ENCODE results near the gene CCR3.

- no peak for TF ChIP-seq ZNF274 (IDR thresholded peaks at IDR 0.05; ENCODE audit: low read depth, low read length)
- no peak for TF ChIP-seq SUZ12 (IDR thresholded peaks at IDR 0.05; ENCODE audit: extremely low read depth, insufficient read depth, insufficient read length)
- no peak for TF ChIP-seq YY1 (IDR thresholded peaks at IDR 0.05; ENCODE audit: insufficient read depth, insufficient read length)
Observed at GRCh38 chr3:46316206-46316605, 73.9 kb downstream of the CCR3 start.

All from NT2/D1 (cell line).